Posterior cingulate gyrus (tissue), 11 donors: ENCODE data around the gene RIPPLY3.
"Not testable (repeated sequence)": the region's sequence is repeated elsewhere in the genome, so short reads cannot be mapped to it uniquely, and the experiment has no call there.

Experiments used
- DNase-seq, 10 donors: peaks; one replicate each; pipeline versions ENCODE4 v3.0.0 to v3.0.0-alpha.2; 2020 to 2021; ENCODE audit warnings: mixed read lengths in 3 of 10
- intact Hi-C: fragments of 100-400 bp; cut with DNase I; formaldehyde crosslinking; loops from one replicate; pipeline ENCODE4 v1.15.1; 2023

The RIPPLY3 gene

DNA sequence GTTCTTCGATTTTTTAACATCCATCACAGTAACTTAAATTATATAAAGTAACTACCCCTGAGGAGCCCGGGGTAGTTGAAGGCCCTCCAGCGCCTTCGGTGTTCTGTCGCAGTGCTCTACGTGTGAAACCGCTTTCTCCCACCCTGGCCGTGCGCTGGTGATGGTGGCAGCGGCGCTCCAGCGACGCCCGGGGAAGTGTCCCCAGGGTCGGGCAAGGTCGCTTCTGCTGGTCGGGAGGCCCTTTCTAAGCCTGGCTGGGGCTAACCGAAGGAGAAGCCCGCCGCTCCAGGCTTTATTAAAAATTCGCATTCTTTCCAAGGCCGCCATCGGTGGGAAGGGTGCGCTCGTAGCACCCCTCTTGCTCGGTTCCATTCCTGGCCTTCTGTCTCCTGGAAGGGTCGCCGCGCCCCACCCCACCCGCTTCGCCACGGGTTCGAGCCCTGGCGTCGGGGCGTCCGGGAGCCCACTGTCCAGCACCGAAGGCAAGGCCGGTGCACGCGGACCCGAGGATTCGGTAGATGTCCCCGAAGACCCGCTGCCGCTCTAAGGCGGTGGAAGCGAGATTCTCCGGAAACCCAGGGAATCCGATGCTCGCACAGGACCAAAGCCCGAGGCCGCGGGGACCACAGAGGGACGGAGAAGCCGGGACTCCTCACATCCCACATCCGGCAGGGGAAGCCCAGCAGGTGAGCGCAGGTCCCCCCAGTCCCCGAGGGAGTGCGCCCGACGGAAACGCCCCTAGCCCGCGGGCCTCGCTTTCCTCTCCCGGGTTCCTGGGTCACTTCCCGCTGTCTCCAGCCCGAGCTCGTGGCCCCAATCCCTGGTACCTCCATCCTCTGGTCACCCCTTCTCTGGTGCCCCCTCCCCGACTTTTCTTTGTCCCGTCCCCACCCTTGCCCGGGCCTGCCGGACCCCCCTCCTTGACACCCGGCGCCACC is 685 bp upstream of the RIPPLY3 start:
- intact Hi-C loops, result no loop called here
- no peak for DNase-seq

DNA sequence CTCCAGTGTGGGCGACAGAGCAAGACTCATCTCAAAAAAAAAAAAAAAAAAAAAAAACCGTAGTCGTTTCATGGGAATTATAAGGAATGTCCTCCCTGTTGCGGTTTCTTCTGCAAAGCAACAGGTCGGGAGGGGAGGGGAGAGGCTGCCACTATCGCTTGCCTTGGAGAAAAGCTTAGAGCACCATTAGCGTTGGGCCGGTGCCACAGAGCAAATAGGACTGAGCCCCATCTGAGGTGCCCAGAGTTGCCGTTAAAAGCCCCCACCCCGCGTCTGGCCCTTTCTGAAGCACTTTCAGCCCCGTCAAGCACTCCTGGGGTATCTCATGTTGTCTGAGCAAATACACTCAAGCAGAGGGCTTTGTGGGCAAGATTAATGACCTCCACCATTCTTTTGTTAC is 2.2 kb downstream of the RIPPLY3 start:
- no peak for DNase-seq
- intact Hi-C loops, result no loop called here

DNA sequence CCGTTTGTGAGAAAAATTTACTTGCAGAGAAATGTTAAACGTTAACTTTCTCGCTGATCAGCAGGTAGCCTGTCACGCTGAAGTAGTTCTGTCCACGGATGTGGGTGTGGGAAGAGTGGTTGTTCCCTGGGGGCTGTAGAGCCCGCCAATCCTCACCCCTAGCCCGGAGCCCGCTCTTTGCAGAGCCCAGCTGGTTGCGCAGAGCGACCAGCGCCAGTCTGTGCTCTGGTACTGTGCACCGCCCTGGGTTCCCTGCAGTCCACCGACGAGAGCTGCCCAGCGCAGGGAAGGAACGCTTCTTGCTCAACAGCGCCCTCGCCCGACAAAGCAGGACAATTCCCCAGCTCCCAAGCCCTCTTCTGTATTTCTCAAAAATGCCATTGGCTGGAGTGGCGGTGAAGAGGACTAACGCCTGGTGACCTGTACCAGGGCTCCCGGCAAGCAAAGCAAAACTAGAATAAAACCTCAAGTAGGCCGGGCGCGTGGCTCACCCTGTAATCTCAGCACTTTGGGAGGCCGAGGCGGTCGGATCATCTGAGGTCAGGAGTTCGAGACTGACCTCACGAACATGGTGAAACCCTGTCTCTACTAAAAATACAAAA is 3.3 kb downstream of the RIPPLY3 start:
- DNase-seq, result peak; percentile 54 to 97 (median 81)
- intact Hi-C loops, result no loop called here

DNA sequence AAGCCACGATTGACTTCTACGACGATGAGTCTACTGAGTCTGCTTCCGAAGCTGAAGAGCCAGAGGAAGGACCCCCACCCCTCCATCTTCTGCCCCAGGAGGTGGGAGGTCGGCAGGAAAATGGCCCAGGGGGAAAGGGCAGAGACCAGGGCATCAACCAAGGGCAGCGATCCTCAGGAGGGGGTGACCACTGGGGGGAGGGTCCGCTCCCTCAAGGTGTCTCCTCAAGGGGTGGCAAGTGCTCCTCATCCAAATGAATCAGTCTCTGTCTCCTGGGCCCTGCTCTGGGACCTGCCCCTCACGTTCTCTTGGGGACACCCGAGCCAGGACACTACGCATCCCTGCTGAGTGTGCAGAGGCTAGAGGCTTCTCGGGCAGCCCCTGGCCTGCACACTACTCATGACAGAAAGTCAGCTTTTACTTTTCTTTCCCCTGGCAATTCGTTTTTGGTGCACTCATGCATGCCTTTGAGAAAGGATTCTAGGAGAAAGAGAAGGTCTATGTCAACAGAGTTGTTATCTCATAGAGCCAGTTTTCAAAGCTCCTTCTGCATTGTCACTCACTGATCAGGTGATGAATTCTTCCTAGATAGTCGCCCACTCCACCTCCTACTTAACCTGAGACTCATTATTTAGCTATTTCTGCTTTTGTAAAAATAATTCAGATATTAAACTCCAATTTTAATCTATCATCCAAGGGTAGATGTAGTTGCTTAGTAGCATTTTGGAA is 11.6 kb downstream of the RIPPLY3 start:
- intact Hi-C loops, result no loop called here
- DNase-seq, result no peak

DNA sequence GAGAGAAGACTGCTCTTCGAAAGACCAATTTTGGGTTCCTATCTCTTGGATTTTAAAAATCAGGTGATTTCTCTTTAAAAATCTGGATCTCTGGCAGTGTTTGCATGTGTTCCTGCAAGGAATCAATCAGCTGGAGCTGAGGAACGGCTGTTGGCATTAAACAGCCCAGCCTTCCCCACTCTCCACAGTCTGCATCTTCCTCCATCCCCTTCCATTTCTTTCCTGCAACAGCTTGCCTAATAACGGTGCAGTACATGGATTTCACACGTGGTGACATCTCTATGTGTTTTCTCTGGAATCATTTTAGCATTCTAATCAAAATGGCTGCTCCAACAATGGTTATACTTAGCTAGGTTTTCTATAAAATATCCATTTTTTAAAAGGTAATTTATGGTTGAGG is 20.0 kb downstream of the RIPPLY3 start:
- no peak for DNase-seq
- intact Hi-C loops, result no loop called here

DNA sequence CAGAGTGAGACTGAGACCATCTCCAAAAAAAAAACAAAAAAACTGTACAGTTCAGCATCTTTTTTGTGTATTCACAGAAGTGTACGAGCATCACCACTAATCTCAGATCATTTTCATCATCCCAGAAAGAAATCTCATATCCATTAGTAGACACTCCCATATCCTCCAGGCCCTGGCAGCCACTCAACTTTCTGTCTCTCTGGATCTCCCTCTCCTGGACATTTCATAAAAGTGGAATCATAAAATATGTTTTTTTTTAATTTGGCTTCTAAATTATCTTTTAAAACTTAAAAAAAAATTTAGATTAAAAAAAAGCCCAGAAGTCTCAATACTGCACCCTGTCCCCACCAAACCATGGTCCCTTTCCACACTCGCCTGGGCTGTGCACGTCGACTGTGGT is 22.1 kb downstream of the RIPPLY3 start:
- no peak for DNase-seq
- intact Hi-C loops, result no loop called here

DNA sequence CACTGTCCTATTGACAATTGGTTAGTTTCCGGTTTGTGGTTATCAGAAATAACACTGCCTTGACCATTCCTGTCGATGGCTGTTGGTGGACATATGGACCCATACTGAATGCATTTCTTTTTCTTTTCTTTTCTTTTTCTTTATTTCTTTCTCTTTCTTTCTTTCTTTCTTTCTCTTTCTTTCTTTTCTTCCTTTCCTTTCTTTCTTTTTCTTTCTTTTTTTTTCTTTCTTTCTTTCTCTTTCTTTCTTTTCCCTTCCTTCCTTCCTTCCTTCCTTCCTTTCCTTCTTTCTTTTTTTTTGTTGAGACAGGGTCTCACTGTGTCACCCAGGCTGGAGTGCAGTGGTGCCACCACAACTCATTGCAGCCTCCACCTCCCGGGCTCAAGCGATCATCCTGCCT is 24.4 kb downstream of the RIPPLY3 start:
- no peak for DNase-seq
- intact Hi-C loops, result no loop called here

DNA sequence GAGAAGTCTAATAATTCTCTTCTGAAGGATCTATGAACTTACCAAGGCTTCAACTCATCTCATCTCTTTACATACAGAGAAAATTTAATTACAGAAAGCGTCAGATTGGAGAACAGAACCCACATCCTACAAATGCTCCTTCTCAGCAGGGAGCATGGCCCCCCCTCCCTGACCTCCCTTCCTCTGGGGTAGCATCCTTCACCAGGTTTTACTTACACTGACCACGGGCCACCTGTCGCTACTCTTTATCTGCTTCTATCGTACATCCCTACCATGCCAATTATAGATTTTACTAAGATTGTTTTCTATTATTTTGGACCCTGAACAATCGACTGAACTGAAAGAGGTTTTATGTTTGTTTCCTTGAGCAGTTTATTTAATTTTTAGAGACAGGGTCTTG is 25.8 kb downstream of the RIPPLY3 start:
- intact Hi-C loops, result no loop called here
- no peak for DNase-seq

DNA sequence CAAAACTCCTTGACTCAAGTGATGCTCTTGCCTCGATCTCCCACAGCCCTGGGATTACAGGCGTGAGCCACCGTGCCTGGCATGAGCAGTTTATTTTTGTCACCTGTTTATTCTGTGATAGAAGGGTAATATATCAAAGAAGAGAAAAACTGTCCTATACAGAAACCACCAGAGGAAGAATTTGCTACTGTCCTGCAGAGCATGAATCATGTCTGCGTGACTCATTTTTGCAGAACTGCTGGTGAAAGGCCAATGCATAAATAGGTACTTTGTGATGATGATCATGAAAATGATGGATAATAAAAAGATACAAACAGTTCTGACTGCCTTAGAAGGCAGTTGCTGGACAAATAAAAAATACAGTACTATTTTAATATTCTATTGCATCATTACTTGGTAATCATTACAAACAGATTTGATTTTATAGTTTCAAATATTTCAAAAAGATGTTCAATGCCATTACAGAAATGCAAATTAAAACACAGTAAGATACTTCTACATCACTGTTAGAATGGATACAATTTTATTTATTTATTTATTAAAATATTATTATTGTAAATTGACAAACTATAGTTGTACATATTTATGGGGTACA is 26.5 kb downstream of the RIPPLY3 start:
- intact Hi-C loops, result no loop called here
- no peak for DNase-seq

DNA sequence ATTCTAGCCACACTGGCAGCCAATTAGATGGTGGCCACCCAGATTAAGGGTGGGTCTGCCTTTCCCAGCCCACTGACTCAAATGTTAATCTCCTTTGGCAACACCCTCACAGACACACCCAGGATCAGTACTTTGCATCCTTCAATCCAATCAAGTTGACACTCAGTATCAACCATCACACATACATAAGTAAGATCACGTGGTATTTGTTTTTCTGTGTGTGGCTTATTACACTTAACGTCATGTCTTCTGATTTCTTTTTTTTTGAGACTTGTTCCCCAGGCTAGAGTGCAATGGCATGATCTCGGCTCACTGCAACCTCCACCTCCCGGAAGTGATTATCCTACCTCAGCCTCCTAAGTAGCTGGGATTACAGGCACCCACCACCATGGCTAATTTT is 27.9 kb downstream of the RIPPLY3 start:
- intact Hi-C loops, DNase-seq: not testable (repeated sequence)

DNA sequence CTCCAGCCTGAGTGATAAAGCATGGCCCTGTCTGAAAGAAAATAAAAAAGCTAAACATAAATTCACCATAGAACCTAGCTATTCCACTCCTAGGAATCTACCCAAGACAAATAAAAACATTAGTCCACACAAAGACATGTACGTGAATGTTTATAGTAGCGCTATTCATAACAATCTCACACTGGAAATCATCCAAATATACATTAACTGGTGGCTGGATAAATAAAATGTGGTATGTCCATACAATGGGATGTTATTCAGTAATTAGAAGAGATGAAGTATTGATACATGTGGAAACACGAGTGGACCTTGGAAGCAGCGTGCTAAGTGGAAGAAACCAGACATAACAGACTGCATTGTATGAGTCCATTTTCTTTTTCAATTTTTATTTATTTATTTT is 29.7 kb downstream of the RIPPLY3 start:
- intact Hi-C loops, result no loop called here
- DNase-seq, result no peak

DNA sequence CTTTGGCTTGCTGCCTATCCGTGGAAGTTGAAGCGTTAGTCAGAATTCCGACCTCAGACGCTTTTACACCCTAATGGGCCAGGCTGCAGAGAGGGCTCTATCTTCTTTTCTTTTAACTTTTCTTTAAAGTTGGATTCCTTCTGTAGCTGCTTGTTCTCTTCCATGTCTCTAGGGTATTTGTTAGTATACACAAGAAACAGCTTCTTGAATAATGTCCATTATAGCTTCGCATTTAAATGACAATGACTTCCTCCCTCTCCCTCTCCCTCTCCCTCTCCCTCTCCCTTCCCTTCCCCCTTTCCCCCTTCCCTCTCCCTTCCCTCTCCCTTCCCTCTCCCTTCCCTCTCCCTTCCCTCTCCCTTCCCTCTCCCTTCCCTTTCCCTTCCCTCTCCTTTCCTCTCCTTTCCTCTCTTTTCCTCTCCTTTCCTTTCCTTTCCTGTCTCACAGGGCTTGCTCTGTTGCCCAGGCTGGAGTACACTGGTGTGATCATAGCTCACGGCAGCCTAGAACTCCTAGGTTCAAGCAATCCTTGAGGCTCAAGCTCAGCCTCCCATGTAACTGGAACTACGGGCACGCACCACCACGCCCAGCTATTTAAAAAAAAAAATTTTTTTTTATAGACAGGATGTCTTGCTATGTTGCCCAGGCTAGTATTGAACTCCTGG is 33.0 kb downstream of the RIPPLY3 start:
- DNase-seq, result no peak
- intact Hi-C loops, result no loop called here

DNA sequence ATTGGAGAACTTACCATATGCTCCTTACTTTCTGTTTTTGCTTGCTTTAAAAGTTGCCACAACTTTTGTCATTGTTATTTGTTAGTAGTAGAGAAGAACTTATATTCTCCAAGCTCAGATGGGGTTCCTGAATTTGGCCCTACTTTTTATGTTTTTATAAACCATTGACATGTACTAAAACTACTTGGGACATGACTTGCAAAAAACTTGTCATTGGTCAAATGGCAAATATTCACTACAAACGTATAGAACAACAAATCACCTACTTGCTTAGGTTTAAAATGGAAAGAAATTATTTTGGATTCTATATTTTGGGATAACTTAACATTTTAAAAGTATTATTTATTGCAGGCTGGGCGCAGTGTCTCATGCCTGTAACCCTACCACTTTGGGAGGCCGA is 33.7 kb downstream of the RIPPLY3 start:
- intact Hi-C loops, result no loop called here
- DNase-seq, result no peak

DNA sequence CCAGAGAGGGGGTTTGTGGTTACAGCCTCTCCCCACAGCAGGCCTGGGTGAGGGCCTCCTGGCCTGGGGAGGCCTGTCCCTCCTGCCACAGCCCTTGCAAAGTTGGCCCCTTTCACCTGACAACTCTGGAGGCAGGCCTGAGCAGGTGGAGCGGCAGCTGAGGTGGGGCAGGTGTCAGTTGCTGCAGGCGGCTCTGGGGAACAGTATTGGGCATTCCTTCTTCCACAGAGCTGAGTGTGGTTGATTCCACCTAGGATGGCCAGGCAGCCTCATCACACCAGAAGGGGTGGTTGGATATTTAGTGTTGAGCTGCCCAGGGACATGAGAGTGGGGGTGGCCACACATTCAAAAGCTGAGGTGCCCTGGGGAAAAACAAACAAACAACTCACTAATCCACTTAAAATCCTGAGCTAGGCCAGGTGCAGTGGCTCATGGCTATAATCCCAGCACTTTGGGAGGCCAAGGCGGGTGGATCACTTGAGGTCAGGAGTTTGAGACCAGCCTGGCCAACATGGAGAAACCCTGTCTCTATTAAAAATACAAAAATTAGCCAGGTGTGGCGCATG is 35.3 kb downstream of the RIPPLY3 start:
- no peak for DNase-seq
- intact Hi-C loops, result no loop called here

DNA sequence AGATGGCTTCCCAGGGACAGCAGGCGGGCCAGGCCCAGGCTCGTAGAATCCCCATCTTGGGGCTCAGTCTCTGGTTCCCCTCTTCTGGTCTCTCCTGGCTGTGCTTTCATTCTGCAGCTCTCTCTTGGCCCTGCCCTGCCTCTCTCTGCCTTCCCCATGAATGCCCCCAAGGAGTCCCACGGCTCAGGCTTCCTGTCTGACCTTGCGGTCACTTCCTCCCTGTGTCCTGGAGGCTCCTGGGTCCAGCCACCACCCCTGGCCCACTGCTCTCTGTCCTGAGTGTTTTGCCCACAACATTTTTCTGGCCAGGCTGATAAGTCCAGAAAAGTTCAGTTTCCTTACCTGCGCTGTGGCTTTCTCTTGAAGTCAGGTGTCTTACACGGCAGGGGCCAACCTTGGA is 37.3 kb downstream of the RIPPLY3 start:
- intact Hi-C loops, result no loop called here
- DNase-seq, result no peak

DNA sequence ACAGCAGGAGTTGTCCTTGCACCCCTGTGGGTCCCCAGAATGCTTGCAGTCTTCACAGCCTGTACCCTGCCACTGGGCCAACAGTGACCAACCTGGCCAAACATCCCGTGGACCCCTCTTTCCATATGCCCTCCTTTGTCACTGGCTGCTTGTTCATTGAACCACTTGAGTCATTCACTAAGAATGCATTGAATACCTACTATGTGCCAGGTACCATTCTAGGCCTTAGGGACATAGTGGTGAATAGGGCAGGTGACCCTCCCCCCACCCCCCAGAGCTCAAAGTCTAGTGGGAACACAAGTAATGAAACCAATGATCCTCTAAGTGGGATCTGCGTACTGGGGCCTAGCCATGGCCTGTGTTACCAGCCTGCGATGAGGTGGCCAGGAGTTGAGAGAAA is 38.1 kb downstream of the RIPPLY3 start:
- DNase-seq, result no peak
- intact Hi-C loops, result no loop called here

DNA sequence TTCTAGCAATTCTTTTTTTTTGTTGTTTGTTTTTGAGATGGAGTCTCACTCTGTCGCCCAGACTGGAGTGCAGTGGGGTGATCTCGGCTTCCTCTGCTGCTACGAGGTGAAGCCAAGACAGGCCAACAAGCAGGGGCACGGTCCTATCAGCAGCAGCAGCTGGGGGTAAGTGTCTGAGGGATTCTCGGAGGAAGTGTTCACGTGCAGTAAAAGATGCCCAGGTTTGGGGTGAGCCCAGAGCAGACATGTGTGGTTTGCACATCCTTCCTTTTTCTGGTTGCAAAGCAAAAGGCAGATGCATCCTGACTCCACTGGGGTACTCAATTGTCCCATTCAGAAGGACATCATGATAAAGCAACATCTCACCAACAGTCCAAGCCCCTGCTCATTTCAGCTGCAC is 38.6 kb downstream of the RIPPLY3 start:
- no peak for DNase-seq
- intact Hi-C loops, result no loop called here

DNA sequence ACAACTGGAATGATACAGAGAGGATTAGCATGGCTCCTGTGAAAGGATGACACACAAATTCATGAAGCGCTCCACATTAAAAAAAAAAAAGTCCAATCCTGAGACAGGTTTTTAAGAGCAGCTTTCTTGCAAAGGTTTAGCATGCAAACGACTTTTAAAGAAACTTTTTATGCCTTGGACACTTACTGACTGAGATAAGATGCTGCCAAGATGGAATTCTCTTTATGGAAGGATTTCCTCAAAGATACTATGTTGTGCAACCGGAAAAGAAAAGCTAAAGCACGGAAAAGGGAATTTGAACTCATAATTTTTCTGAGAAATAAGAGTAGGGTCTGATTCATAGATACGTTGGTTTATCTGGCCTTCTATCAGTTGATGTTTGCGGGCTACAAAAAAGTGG is 39.1 kb downstream of the RIPPLY3 start:
- intact Hi-C loops, result no loop called here
- DNase-seq, result no peak

DNA sequence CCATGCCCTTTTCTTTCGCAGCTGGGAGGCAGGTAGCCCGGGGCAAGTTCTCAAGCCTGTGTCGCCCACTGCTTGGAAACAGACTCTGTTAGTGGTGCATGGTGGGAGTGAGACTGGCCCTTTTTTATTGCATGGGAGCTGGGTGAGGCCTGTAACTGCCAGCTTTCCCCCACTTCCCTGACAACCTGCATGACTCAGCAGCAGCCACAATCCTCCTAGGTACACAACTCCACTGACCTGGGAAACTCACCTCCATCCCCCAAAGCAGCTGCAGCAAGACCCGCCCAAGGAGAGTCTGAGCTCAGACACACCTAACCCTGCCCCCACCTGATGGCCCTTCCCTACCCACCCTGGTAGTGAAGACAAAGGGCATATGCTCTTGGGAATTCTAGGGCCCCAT is 40.6 kb downstream of the RIPPLY3 start:
- intact Hi-C loops, result no loop called here
- DNase-seq, result no peak

DNA sequence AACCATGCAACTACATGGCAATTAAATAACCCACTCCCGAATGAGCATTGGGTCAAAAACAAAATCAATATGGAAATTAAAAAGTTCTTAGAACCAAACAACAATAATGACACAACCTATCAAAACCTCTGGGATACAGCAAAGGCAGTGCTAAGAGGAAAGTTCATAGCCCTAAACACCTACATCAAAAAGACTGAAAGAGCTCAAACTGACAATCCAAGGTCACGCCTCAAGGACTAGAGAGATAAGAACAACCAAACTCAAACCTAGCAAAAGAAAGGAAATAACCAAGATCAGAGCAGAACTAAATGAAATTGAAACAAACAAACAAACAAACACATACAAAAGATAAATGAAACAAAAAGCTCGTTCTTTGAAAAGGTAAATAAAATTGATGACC is 43.2 kb downstream of the RIPPLY3 start:
- DNase-seq, intact Hi-C loops: not testable (repeated sequence)
